Measurements from ENCODE around the gene DNAJC22. TPM values are rescaled to one million over a fixed set of nuclear protein-coding genes. Genes with fewer than 3 reads are reported as not detected.
"Not testable (repeated sequence)": the region's sequence is repeated elsewhere in the genome, so short reads cannot be mapped to it uniquely, and the experiment has no call there.

Gene DNAJC22
- total RNA-seq, 1 donor from 2014 or later: not detected

DNA sequence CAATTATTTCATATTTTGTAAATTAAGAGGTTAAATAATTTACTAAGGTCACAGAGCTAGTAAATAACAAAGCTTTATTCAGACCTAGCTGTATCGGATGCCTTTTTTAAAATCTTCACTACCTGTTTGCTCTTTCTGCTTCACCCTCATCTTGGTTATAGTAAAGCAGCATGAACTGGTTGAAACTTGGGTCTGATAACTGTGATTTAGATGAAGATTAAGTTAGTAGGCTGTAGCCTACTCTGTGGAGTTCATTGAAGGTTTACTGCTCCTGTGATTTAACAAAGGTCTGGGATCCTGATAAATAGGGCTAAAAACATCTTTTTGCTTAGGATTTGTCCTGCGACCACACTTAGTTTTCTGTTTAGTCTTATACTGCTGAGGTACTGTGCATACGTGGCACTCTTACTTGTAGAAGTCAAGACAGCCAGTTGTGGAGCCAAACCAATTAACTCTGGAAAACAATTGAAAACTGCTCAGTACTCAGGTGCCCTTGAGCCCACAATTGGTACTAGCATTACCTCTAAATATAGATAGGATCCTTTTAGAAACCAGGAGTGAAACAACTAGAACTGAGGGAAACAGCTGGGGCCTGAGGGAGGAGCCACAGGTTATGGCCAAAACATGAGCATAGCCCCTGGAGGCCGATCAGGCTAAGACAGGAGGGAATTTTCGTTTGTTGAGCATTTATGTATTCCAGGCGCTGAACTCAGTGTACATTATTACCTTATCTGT lies 22.9 kb downstream of the DNAJC22 start:
- H3K36me3 ChIP-seq (ENCODE audit: control insufficient read depth in 3 of 3, insufficient read depth in 3 of 3, low read length in 3 of 3): peaks cover 0 to 3% (median 2%) of the 10 kb centered on the region in 3 donors
- peak overlapping the region; percentile 80 for H3K27ac ChIP-seq (ENCODE audit: low read depth, low read length)
- peaks cover 13 to 29% (median 19%) of the 10 kb centered on the region in 3 donors for H3K4me1 ChIP-seq (ENCODE audit: control insufficient read depth in 3 of 3, insufficient read depth in 3 of 3, low read length in 3 of 3)
- no peaks in the 10 kb centered on the region for H3K9me3 ChIP-seq (ENCODE audit: control insufficient read depth in 3 of 3, low read length in 3 of 3)
- peak overlapping the region in 2 of 3 donors; percentile 34 to 45 for H3K4me3 ChIP-seq (ENCODE audit: low read length in 3 of 3)
- no peaks in the 10 kb centered on the region for H3K27me3 ChIP-seq (ENCODE audit: control insufficient read depth in 3 of 3, insufficient read depth in 3 of 3, low read length in 3 of 3)
- peak overlapping the region; percentile 42 to 76 (median 60) for H3K9ac ChIP-seq (ENCODE audit: low read depth in 1 of 3, low read length in 3 of 3)

DNA sequence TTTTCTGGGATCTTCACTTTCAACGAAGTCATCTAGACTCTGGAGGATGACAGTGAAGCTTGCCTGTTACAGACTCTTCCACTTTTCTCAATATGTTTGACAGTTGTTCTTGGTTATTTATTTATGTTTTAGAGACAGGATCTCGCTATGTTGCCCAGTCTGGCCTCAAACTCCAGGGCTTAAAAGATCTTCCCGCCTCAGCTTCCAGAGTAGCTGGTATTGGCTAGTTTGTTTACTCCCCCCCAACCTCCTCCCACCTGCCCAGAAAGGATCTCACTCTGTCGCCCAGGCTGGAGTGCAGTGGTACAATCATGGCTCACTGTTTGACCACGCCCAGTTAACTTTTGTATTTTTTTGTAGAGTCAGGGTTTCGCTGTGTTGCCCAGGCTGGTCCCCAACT lies 23.9 kb downstream of the DNAJC22 start:
- Histone ChIP-seq H3K36me3 (ENCODE audit: control insufficient read depth in 3 of 3, insufficient read depth in 3 of 3, low read length in 3 of 3) (peaks cover 0 to 3% (median 2%) of the 10 kb centered on the region in 3 donors), H3K9ac (ENCODE audit: low read depth in 1 of 3, low read length in 3 of 3) (no peak overlapping the region), H3K27me3 (ENCODE audit: control insufficient read depth in 3 of 3, insufficient read depth in 3 of 3, low read length in 3 of 3) (no peaks in the 10 kb centered on the region), H3K4me3 (ENCODE audit: low read length in 3 of 3) (no peak overlapping the region), H3K9me3 (ENCODE audit: control insufficient read depth in 3 of 3, low read length in 3 of 3) (no peaks in the 10 kb centered on the region), H3K27ac (ENCODE audit: low read depth, low read length) (peak overlapping the region; percentile 26), H3K4me1 (ENCODE audit: control insufficient read depth in 3 of 3, insufficient read depth in 3 of 3, low read length in 3 of 3) (peaks cover 13 to 29% (median 19%) of the 10 kb centered on the region in 3 donors)

DNA sequence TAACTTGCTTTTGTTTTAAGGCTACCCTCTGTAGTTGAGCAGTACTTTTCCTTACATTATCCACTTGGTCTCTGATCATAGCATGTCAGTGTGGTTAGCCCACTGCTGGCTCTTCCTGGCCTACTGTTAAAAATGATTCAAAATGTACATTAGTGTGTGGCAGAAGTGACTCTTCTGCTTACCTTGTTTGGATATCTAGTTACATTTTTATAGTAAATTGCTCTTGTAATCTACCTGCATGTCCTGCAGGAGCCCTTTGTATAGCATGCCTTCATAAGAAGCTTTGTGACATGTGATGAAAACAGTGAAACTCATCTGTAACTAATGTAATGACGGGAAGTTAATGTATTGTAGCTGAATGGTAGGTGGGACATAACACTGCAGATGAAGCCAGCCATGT lies 28.7 kb downstream of the DNAJC22 start:
- Histone ChIP-seq H3K4me3 (ENCODE audit: low read length in 3 of 3) (no peak overlapping the region), H3K9me3 (ENCODE audit: control insufficient read depth in 3 of 3, low read length in 3 of 3) (no peaks in the 10 kb centered on the region), H3K9ac (ENCODE audit: low read depth in 1 of 3, low read length in 3 of 3) (no peak overlapping the region), H3K27me3 (ENCODE audit: control insufficient read depth in 3 of 3, insufficient read depth in 3 of 3, low read length in 3 of 3) (no peaks in the 10 kb centered on the region), H3K27ac (ENCODE audit: low read depth, low read length) (no peak overlapping the region), H3K4me1 (ENCODE audit: control insufficient read depth in 3 of 3, insufficient read depth in 3 of 3, low read length in 3 of 3) (peaks cover 0 to under 1% (median 0%) of the 10 kb centered on the region in 3 donors), H3K36me3 (ENCODE audit: control insufficient read depth in 3 of 3, insufficient read depth in 3 of 3, low read length in 3 of 3) (peaks cover 0 to 3% (median 2%) of the 10 kb centered on the region in 3 donors)

DNA sequence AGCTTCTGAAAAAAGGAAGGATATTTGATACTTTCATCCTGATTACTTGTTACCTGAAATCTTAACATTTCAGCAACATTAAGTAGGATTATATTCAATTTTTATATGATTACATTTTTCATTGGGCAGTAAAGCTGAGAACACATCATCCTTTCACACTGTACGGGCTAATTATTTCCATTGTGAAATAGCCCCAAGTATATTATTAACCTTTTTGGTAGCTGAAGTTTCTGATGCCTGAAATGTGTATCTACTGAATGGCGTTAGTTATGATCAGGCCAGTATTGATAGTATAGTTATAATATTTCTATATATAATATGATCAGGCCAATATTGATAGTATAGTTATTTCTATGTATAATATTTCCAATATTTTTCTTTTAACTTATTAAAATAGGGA lies 30.7 kb downstream of the DNAJC22 start:
- Histone ChIP-seq H3K27ac (ENCODE audit: low read depth, low read length) (no peak overlapping the region), H3K27me3 (ENCODE audit: control insufficient read depth in 3 of 3, insufficient read depth in 3 of 3, low read length in 3 of 3) (no peaks in the 10 kb centered on the region), H3K36me3 (ENCODE audit: control insufficient read depth in 3 of 3, insufficient read depth in 3 of 3, low read length in 3 of 3) (peaks cover 0 to 2% (median under 1%) of the 10 kb centered on the region in 3 donors), H3K4me1 (ENCODE audit: control insufficient read depth in 3 of 3, insufficient read depth in 3 of 3, low read length in 3 of 3) (no peaks in the 10 kb centered on the region), H3K9ac (ENCODE audit: low read depth in 1 of 3, low read length in 3 of 3) (no peak overlapping the region), H3K9me3 (ENCODE audit: control insufficient read depth in 3 of 3, low read length in 3 of 3) (no peaks in the 10 kb centered on the region), H3K4me3 (ENCODE audit: low read length in 3 of 3) (no peak overlapping the region)

DNA sequence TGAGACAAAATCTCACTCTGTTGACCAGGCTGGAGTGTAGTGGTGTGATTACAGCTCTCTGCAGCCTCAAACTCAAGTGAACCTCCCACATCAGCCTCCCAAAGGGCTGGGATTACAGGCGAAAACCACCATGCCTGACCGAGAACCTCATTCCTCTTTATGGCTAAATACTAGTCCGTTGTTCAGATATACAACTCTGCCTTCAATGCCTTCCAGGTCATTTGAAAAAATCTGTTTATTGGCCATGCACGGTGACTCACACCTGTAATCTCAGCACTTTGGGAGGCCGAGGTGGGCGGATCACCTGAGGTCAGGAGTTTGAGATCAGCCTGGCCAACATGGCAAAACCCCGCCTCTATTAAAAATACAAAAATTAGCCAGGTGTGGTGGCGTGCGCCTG lies 33.5 kb downstream of the DNAJC22 start:
- not testable (repeated sequence) for H3K9ac ChIP-seq (ENCODE audit: low read depth in 1 of 3, low read length in 3 of 3); H3K4me1 ChIP-seq (ENCODE audit: control insufficient read depth in 3 of 3, insufficient read depth in 3 of 3, low read length in 3 of 3); H3K27ac ChIP-seq (ENCODE audit: low read depth, low read length); H3K4me3 ChIP-seq (ENCODE audit: low read length in 3 of 3); H3K36me3 ChIP-seq (ENCODE audit: control insufficient read depth in 3 of 3, insufficient read depth in 3 of 3, low read length in 3 of 3); H3K9me3 ChIP-seq (ENCODE audit: control insufficient read depth in 3 of 3, low read length in 3 of 3); H3K27me3 ChIP-seq (ENCODE audit: control insufficient read depth in 3 of 3, insufficient read depth in 3 of 3, low read length in 3 of 3)

DNA sequence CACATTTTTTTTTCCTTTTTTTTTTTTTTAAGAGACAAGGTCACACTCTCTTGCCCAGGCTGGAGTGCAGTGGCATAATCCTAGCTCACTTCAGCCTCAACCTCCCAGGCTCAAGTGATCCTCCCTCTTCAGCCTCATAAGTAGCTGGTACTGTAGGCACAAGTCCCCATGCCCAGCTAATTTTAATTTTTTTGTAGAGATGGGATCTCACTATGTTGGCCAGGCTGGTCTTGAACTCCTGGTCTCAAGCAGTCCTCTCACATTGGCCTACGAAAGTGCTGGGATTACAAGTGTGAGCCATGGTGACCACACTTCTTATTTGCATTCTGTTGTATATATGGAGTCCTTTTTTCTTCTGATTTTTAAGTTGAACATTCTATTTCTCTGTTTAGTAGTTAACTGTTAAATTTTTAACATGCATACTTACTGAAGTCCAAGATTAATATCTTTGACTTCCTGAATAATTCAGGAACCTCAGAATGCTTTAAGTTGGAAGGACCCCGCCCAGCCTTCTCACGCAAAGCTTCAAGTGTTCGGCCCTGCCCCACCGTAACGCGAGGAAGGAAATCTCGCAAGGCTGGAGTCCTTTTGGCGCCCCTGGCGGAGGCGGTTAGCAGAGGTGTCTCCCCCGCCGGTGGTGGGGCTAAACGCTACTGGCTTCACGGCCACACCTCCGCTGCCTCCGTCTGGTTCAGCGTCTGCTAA lies 42.1 kb downstream of the DNAJC22 start:
- H3K9ac ChIP-seq (ENCODE audit: low read depth in 1 of 3, low read length in 3 of 3): no peak overlapping the region
- H3K4me1 ChIP-seq (ENCODE audit: control insufficient read depth in 3 of 3, insufficient read depth in 3 of 3, low read length in 3 of 3): no peaks in the 10 kb centered on the region
- no peak overlapping the region for H3K4me3 ChIP-seq (ENCODE audit: low read length in 3 of 3)
- H3K27ac ChIP-seq (ENCODE audit: low read depth, low read length): no peak overlapping the region
- H3K27me3 ChIP-seq (ENCODE audit: control insufficient read depth in 3 of 3, insufficient read depth in 3 of 3, low read length in 3 of 3): no peaks in the 10 kb centered on the region
- H3K36me3 ChIP-seq (ENCODE audit: control insufficient read depth in 3 of 3, insufficient read depth in 3 of 3, low read length in 3 of 3): no peaks in the 10 kb centered on the region
- no peaks in the 10 kb centered on the region for H3K9me3 ChIP-seq (ENCODE audit: control insufficient read depth in 3 of 3, low read length in 3 of 3)

DNA sequence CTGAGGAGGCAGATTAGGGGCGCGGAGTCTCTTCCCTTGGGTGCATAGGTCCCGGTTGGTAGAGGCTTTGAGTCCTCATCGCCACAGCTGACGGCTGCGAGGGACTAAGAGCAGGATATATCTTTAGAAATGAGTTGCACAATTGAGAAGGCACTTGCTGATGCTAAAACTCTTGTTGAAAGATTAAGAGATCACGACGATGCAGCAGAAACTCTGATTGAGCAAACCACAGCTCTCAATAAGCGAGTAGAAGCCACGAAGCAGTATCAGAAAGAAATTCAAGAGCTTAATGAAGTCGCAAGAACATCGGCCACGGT lies 42.7 kb downstream of the DNAJC22 start:
- Histone ChIP-seq H3K27ac (ENCODE audit: low read depth, low read length) (no peak overlapping the region), H3K27me3 (ENCODE audit: control insufficient read depth in 3 of 3, insufficient read depth in 3 of 3, low read length in 3 of 3) (no peaks in the 10 kb centered on the region), H3K4me1 (ENCODE audit: control insufficient read depth in 3 of 3, insufficient read depth in 3 of 3, low read length in 3 of 3) (no peaks in the 10 kb centered on the region), H3K9me3 (ENCODE audit: control insufficient read depth in 3 of 3, low read length in 3 of 3) (no peaks in the 10 kb centered on the region), H3K36me3 (ENCODE audit: control insufficient read depth in 3 of 3, insufficient read depth in 3 of 3, low read length in 3 of 3) (no peaks in the 10 kb centered on the region), H3K4me3 (ENCODE audit: low read length in 3 of 3) (no peak overlapping the region), H3K9ac (ENCODE audit: low read depth in 1 of 3, low read length in 3 of 3) (no peak overlapping the region)

DNA sequence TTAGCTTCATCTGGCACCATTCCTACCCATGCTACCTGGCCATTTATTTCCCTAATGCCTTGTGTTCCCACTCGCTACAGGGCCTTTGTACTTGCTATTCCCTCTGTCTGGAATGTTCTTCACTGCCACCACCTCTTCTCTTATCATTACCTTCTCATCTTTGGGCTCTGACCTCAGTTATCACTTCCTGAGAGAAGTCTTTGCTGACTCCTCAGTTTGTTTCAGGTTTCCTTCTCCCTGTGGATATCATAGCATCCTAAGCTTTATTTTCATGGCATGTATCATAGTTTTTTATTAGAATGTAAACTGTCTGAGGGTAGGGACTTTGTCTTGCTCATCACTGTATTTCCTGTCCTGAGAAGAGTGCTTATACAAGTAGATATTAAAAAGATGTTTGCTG lies 50.3 kb downstream of the DNAJC22 start:
- H3K27me3 ChIP-seq (ENCODE audit: control insufficient read depth in 3 of 3, insufficient read depth in 3 of 3, low read length in 3 of 3): no peaks in the 10 kb centered on the region
- no peak overlapping the region for H3K4me3 ChIP-seq (ENCODE audit: low read length in 3 of 3)
- peaks cover 0 to 4% (median 0%) of the 10 kb centered on the region in 3 donors for H3K4me1 ChIP-seq (ENCODE audit: control insufficient read depth in 3 of 3, insufficient read depth in 3 of 3, low read length in 3 of 3)
- H3K27ac ChIP-seq (ENCODE audit: low read depth, low read length): no peak overlapping the region
- no peak overlapping the region for H3K9ac ChIP-seq (ENCODE audit: low read depth in 1 of 3, low read length in 3 of 3)
- H3K36me3 ChIP-seq (ENCODE audit: control insufficient read depth in 3 of 3, insufficient read depth in 3 of 3, low read length in 3 of 3): no peaks in the 10 kb centered on the region
- H3K9me3 ChIP-seq (ENCODE audit: control insufficient read depth in 3 of 3, low read length in 3 of 3): no peaks in the 10 kb centered on the region

DNA sequence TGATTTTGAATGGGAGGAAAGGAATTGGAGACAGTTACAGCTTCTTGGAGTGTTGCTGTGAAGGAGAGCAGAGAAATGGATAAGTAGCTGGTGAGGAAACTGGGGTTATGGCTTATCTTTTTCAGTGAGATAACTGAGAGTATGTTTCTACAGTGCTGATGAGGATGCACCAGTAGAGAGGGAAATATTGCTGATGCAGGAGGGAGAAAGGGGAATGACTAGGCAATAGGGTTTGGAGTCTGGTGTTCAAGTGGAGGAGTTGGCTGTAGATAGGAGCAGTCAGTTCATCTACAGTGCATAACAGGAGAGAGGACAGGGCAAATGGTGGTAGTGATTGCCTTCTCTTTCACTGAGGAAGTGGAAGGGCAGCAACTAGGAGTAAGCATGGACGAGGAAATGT lies 53.6 kb downstream of the DNAJC22 start:
- Histone ChIP-seq H3K9ac (ENCODE audit: low read depth in 1 of 3, low read length in 3 of 3) (no peak overlapping the region), H3K36me3 (ENCODE audit: control insufficient read depth in 3 of 3, insufficient read depth in 3 of 3, low read length in 3 of 3) (no peaks in the 10 kb centered on the region), H3K4me3 (ENCODE audit: low read length in 3 of 3) (no peak overlapping the region), H3K4me1 (ENCODE audit: control insufficient read depth in 3 of 3, insufficient read depth in 3 of 3, low read length in 3 of 3) (peaks cover 0 to 4% (median 4%) of the 10 kb centered on the region in 3 donors), H3K27ac (ENCODE audit: low read depth, low read length) (no peak overlapping the region), H3K9me3 (ENCODE audit: control insufficient read depth in 3 of 3, low read length in 3 of 3) (no peaks in the 10 kb centered on the region), H3K27me3 (ENCODE audit: control insufficient read depth in 3 of 3, insufficient read depth in 3 of 3, low read length in 3 of 3) (no peaks in the 10 kb centered on the region)

Data from skeletal muscle tissue (tissue), 4 donors.